Germinal center (tissue), 1 donor: ENCODE results near the gene FXYD5.

Source experiments
- DNase-seq: peaks from one replicate; pipeline ENCODE4 v3.0.0; 2012; ENCODE audit warnings: mixed read lengths, low spot score

Gene FXYD5

GRCh38 chr19:35212241-35212640 lies 57.7 kb downstream of the FXYD5 start:
- no peak for DNase-seq

GRCh38 chr19:35213663-35214632 lies 59.4 kb downstream of the FXYD5 start:
- peak; percentile 32 for DNase-seq

GRCh38 chr19:35214766-35215422 lies 60.4 kb downstream of the FXYD5 start:
- DNase-seq: no peak

GRCh38 chr19:35216016-35216832 lies 61.7 kb downstream of the FXYD5 start:
- DNase-seq: no peak

GRCh38 chr19:35216833-35217648 lies 62.5 kb downstream of the FXYD5 start:
- DNase-seq: no peak

- no peak for DNase-seq
These were observed 63.1 kb downstream of the FXYD5 start for GRCh38 chr19:35217649-35217990.

GRCh38 chr19:35219008-35219407 lies 64.5 kb downstream of the FXYD5 start:
- no peak for DNase-seq
